ENCODE data around the gene PARPBP.
"Not testable (repeated sequence)": the region's sequence is repeated elsewhere in the genome, so short reads cannot be mapped to it uniquely, and the experiment has no call there.

Gene PARPBP

GRCh38 chr12:102155206-102155605 is 35.2 kb downstream of the PARPBP start:
- not testable (repeated sequence) for DNase-seq

- no peak for DNase-seq
These were observed 43.4 kb downstream of the PARPBP start for GRCh38 chr12:102163383-102163782.

GRCh38 chr12:102167821-102168604 is 48.0 kb downstream of the PARPBP start:
- DNase-seq: no peak

- no peak for DNase-seq
These were observed 50.1 kb downstream of the PARPBP start for GRCh38 chr12:102169922-102170621.

- DNase-seq: no peak
These were observed 52.0 kb downstream of the PARPBP start for GRCh38 chr12:102171951-102172350.

- DNase-seq: no peak
These were observed 52.5 kb downstream of the PARPBP start for GRCh38 chr12:102172436-102172835.

GRCh38 chr12:102174117-102174516 is 54.1 kb downstream of the PARPBP start:
- DNase-seq: no peak

- DNase-seq: no peak
These were observed 54.8 kb downstream of the PARPBP start for GRCh38 chr12:102174761-102175160.

- no peak for DNase-seq
These were observed 62.7 kb downstream of the PARPBP start for GRCh38 chr12:102182635-102183034.

GRCh38 chr12:102195826-102196225 is 75.8 kb downstream of the PARPBP start:
- DNase-seq: no peak

- DNase-seq: no peak
These were observed 77.8 kb downstream of the PARPBP start, which contains the start of gene PMCH for GRCh38 chr12:102197789-102198188. Gene PMCH, minus strand, starts transcription at chr12:102197833. Its CDS starts 63 bp downstream, at chr12:102197770.

GRCh38 chr12:102201436-102202061 is 81.6 kb downstream of the PARPBP start:
- no peak for DNase-seq

GRCh38 chr12:102202556-102202955 is 82.6 kb downstream of the PARPBP start:
- DNase-seq: no peak

GRCh38 chr12:102204025-102204424 is 84.0 kb downstream of the PARPBP start:
- DNase-seq: no peak

GRCh38 chr12:102215992-102216691 is 96.2 kb downstream of the PARPBP start:
- no peak for DNase-seq

GRCh38 chr12:102220736-102221135 is 100.8 kb downstream of the PARPBP start:
- DNase-seq: no peak

- DNase-seq: no peak
These were observed 108.0 kb downstream of the PARPBP start for GRCh38 chr12:102227954-102228353.

GRCh38 chr12:102232036-102232435 is 112.1 kb downstream of the PARPBP start:
- no peak for DNase-seq

GRCh38 chr12:102232446-102232845 is 112.5 kb downstream of the PARPBP start:
- DNase-seq: no peak

GRCh38 chr12:102234599-102234998 is 114.6 kb downstream of the PARPBP start:
- DNase-seq: no peak

- not testable (repeated sequence) for DNase-seq
These were observed 120.9 kb downstream of the PARPBP start for GRCh38 chr12:102240859-102241258.

Measured in activated CD4-positive, alpha-beta T cell treated with anti-CD3 and anti-CD28 coated beads, Interleukin-2, amount 50 U/mL, for 1 hour (primary cell).